ENCODE measurements around the gene UNC79.

DNA sequence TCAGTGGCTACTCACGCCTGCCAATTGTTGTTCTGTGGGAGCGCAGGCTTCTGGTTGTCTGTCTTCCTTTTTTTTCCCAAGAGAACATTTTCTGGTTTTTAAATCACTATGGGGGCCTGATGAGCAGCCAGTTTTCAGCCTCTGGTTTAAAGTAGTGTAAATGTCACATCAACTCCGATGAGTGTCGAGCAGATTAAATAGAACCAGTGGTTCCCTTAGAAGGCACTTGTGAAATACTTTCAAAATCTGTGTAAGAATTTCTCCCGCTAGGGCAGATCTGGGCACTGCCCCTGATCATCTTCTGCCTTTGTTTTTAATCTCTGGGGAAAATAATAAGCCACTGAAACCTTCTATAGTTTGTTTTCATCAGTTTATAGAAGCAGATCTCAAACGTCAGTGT lies 227.1 kb downstream of the UNC79 start:
- TF ChIP-seq, protein P1, sequence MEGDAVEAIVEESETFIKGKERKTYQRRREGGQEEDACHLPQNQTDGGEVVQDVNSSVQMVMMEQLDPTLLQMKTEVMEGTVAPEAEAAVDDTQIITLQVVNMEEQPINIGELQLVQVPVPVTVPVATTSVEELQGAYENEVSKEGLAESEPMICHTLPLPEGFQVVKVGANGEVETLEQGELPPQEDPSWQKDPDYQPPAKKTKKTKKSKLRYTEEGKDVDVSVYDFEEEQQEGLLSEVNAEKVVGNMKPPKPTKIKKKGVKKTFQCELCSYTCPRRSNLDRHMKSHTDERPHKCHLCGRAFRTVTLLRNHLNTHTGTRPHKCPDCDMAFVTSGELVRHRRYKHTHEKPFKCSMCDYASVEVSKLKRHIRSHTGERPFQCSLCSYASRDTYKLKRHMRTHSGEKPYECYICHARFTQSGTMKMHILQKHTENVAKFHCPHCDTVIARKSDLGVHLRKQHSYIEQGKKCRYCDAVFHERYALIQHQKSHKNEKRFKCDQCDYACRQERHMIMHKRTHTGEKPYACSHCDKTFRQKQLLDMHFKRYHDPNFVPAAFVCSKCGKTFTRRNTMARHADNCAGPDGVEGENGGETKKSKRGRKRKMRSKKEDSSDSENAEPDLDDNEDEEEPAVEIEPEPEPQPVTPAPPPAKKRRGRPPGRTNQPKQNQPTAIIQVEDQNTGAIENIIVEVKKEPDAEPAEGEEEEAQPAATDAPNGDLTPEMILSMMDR (conservative IDR thresholded peaks at IDR 0.05; ENCODE audit: low read depth, low read length), result no peak
- TF ChIP-seq EZH2phosphoT487 (IDR thresholded peaks at IDR 0.05; ENCODE audit: borderline replicate concordance, low read length), result no peak

Data from PC-3 (cell line).